HEK293T (cell line): Measurements from ENCODE around the gene IQSEC1.

ENCODE experiments used
- CTCF ChIA-PET: fragments of 350-600 bp; formaldehyde crosslinking; extraction: SDS; loops from one replicate; lab custom pipeline; 2021; ENCODE audit warnings: antibody characterized with exemption, inconsistent platforms; lab: Yijun Ruan, JAX
- POLR2A ChIA-PET: fragments of 350-600 bp; formaldehyde crosslinking; extraction: SDS; loops from one replicate; lab custom pipeline; 2020; ENCODE audit warnings: antibody characterized with exemption, inconsistent platforms; lab: Yijun Ruan, JAX
- DNase-seq: peaks from one replicate; pipeline ENCODE4 v3.0.0; 2012; ENCODE audit warnings: mixed read lengths; ENCODE audit errors: extremely low spot score
- ARNT ChIP-seq: fragments of 450-650 bp; IDR thresholded peaks from 2 replicates; pipeline ENCODE4 v1.6.1; 2017; ENCODE audit warnings: mild to moderate bottlenecking
- BHLHE40 ChIP-seq: fragments of 450-650 bp; IDR thresholded peaks from 2 replicates; pipeline ENCODE4 v1.6.1; 2016; ENCODE audit warnings: mild to moderate bottlenecking, moderate library complexity, borderline replicate concordance
- CTBP1 ChIP-seq: fragments of 450-650 bp; IDR thresholded peaks from 2 replicates; pipeline ENCODE4 v1.6.1; 2016; ENCODE audit warnings: borderline replicate concordance
- ELF4 ChIP-seq: fragments of 450-650 bp; IDR thresholded peaks from 2 replicates; pipeline ENCODE4 v1.6.1; 2017; ENCODE audit warnings: antibody characterized with exemption
- FOXA1 ChIP-seq: fragments of 450-650 bp; IDR thresholded peaks from 2 replicates; pipeline ENCODE4 v1.6.1; 2016; ENCODE audit warnings: mild to moderate bottlenecking
- FOXK2 ChIP-seq: fragments of 450-650 bp; IDR thresholded peaks from 2 replicates; pipeline ENCODE4 v1.6.1; 2016; ENCODE audit warnings: mild to moderate bottlenecking
- FOXM1 ChIP-seq: fragments of 450-650 bp; IDR thresholded peaks from 2 replicates; pipeline ENCODE4 v1.6.1; 2017; ENCODE audit warnings: mild to moderate bottlenecking, borderline replicate concordance
- HDGF ChIP-seq: fragments of 450-650 bp; IDR thresholded peaks from 2 replicates; pipeline ENCODE4 v1.6.1; 2017; ENCODE audit warnings: antibody characterized with exemption, borderline replicate concordance
- L3MBTL2 ChIP-seq: fragments of 450-650 bp; conservative IDR thresholded peaks from 2 replicates; pipeline ENCODE4 v1.6.1; 2016; ENCODE audit warnings: mild to moderate bottlenecking
- LEF1 ChIP-seq: fragments of 450-650 bp; IDR thresholded peaks from 2 replicates; pipeline ENCODE4 v1.6.1; 2017; ENCODE audit warnings: mild to moderate bottlenecking, borderline replicate concordance
- NFRKB ChIP-seq: fragments of 450-650 bp; IDR thresholded peaks from 2 replicates; pipeline ENCODE4 v1.6.1; 2016; ENCODE audit warnings: mild to moderate bottlenecking, moderate library complexity
- PKNOX1 ChIP-seq: fragments of 450-650 bp; IDR thresholded peaks from 2 replicates; pipeline ENCODE4 v1.6.1; 2016
- SP1 ChIP-seq: fragments of 450-650 bp; IDR thresholded peaks from 2 replicates; pipeline ENCODE4 v1.6.1; 2017
- SUZ12 ChIP-seq: fragments of 450-650 bp; IDR thresholded peaks from 2 replicates; pipeline ENCODE4 v1.6.1; 2016; ENCODE audit warnings: mild to moderate bottlenecking
- TARDBP ChIP-seq: fragments of 450-650 bp; IDR thresholded peaks from 2 replicates; pipeline ENCODE4 v1.6.1; 2016
- ZNF384 ChIP-seq: fragments of 450-650 bp; IDR thresholded peaks from 2 replicates; pipeline ENCODE4 v1.6.1; 2016

The IQSEC1 gene

GRCh38 chr3:13015286-13016082, 57.7 kb downstream of the IQSEC1 start:
- CTCF ChIA-PET = no interaction called here
- no peak for TF ChIP-seq TARDBP
- TF ChIP-seq L3MBTL2 = no peak
- TF ChIP-seq ARNT = no peak
- no peak for TF ChIP-seq PKNOX1
- TF ChIP-seq FOXM1 = no peak
- no peak for TF ChIP-seq ELF4
- POLR2A ChIA-PET = no interaction called here
- DNase-seq = no peak

- no peak for TF ChIP-seq PKNOX1
- no peak for TF ChIP-seq ZNF384
- no peak for TF ChIP-seq L3MBTL2
- TF ChIP-seq FOXK2 = no peak
- TF ChIP-seq ELF4 = no peak
- TF ChIP-seq ARNT = no peak
- TF ChIP-seq FOXA1 = no peak
- TF ChIP-seq CTBP1 = no peak
- no peak for TF ChIP-seq TARDBP
- no peak for TF ChIP-seq NFRKB
- TF ChIP-seq HDGF = no peak
- ChIA-PET CTCF (no interaction called here), POLR2A (no interaction called here)
- no peak for DNase-seq
Measured at GRCh38 chr3:13014755-13015285, 58.4 kb downstream of the IQSEC1 start.

- ChIA-PET POLR2A (no interaction called here), CTCF (no interaction called here)
- TF ChIP-seq NFRKB (no peak), L3MBTL2 (no peak), SUZ12 (no peak), FOXK2 (no peak), LEF1 (no peak), HDGF (no peak), SP1 (no peak), ARNT (no peak), PKNOX1 (no peak), CTBP1 (no peak), ZNF384 (no peak), ELF4 (no peak), BHLHE40 (no peak), FOXM1 (no peak), TARDBP (no peak), FOXA1 (no peak)
- no peak for DNase-seq
Measured at GRCh38 chr3:13013994-13014754, 59.1 kb downstream of the IQSEC1 start.

- POLR2A ChIA-PET = no interaction called here
- TF ChIP-seq SP1 (no peak), CTBP1 (no peak), FOXK2 (no peak), LEF1 (no peak), ZNF384 (no peak), ELF4 (no peak), ARNT (no peak), FOXA1 (no peak), L3MBTL2 (no peak), NFRKB (no peak), PKNOX1 (no peak), TARDBP (no peak), SUZ12 (no peak), HDGF (no peak), BHLHE40 (no peak), FOXM1 (no peak)
- CTCF ChIA-PET = no interaction called here
- no peak for DNase-seq
Measured at GRCh38 chr3:13013566-13013965, 59.7 kb downstream of the IQSEC1 start.

- POLR2A ChIA-PET = no interaction called here
- CTCF ChIA-PET = no interaction called here
- DNase-seq = no peak
- no peak for TF ChIP-seq FOXA1
- no peak for TF ChIP-seq FOXM1
- no peak for TF ChIP-seq CTBP1
- no peak for TF ChIP-seq L3MBTL2
- no peak for TF ChIP-seq LEF1
- no peak for TF ChIP-seq FOXK2
- no peak for TF ChIP-seq ZNF384
- TF ChIP-seq NFRKB = no peak
- TF ChIP-seq SP1 = no peak
- TF ChIP-seq BHLHE40 = no peak
- TF ChIP-seq TARDBP = no peak
- no peak for TF ChIP-seq ELF4
- no peak for TF ChIP-seq SUZ12
- no peak for TF ChIP-seq HDGF
- no peak for TF ChIP-seq ARNT
- no peak for TF ChIP-seq PKNOX1
Measured at GRCh38 chr3:13013151-13013561, 60.1 kb downstream of the IQSEC1 start.
